ACC112 (cell line): Measurements from ENCODE around the gene SYNE1.
"Not testable (repeated sequence)": the region's sequence is repeated elsewhere in the genome, so short reads cannot be mapped to it uniquely, and the experiment has no call there.

Source experiments
- H2AFZ ChIP-seq: fragments of 200-600 bp; sonication (generic); one replicate; pipeline ENCODE4 v1.6.0; 2017; ENCODE audit warnings: antibody characterized with exemption, low read length; ENCODE audit not compliant: unreplicated experiment
- H3K27ac ChIP-seq: fragments of 200-600 bp; sonication (generic); 2 replicates; pipeline ENCODE4 v1.5.1; 2014; ENCODE audit warnings: low read depth, mild to moderate bottlenecking, antibody characterized with exemption, low read length, moderate library complexity
- H3K27me3 ChIP-seq: fragments of 200-600 bp; sonication (generic); 2 replicates; pipeline ENCODE4 v1.6.1; 2014; ENCODE audit warnings: mild to moderate bottlenecking, antibody characterized with exemption, low read length, moderate library complexity, mixed read lengths; ENCODE audit not compliant: insufficient read depth
- H3K36me3 ChIP-seq: fragments of 200-600 bp; sonication (generic); 2 replicates; pipeline ENCODE4 v1.6.1; 2016; ENCODE audit warnings: mild to moderate bottlenecking, antibody characterized with exemption, low read length, moderate library complexity, mixed read lengths; ENCODE audit not compliant: insufficient read depth
- H3K4me1 ChIP-seq: fragments of 200-600 bp; sonication (generic); one replicate; pipeline ENCODE4 v1.6.1; 2016; ENCODE audit warnings: low read length, mixed read lengths; ENCODE audit not compliant: insufficient read depth, unreplicated experiment, control insufficient read depth
- H3K4me3 ChIP-seq: fragments of 200-600 bp; sonication (generic); 2 replicates; pipeline ENCODE4 v1.5.1; 2014; ENCODE audit warnings: mild to moderate bottlenecking, low read depth, low read length
- H3K79me2 ChIP-seq: fragments of 200-600 bp; sonication (generic); one replicate; pipeline ENCODE4 v1.6.0; 2016; ENCODE audit warnings: low read length; ENCODE audit not compliant: control insufficient read depth, unreplicated experiment, insufficient read depth

SYNE1 gene

DNA sequence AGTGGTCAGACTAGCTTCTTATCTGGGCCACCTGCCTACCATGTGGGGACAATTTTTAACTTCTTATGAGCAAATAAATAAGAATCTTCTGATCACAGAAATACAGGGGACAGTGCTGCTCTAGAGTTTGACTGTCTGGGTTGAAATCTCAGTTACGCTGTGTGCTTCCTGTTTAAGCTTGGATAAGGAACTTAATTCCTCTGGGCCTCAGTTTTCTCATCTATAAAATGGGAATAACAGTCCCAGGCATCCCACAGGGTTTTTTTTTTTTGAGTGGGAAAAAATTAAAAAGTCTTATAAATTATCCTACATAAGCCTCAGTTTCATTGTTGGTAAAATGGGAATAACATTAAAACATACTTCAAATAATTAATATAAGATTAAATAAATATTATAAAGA, 488.8 kb downstream of the SYNE1 start:
- Histone ChIP-seq H3K27ac (no peak overlapping the region), H3K4me1 (peaks cover 18% of the 10 kb centered on the region), H3K4me3 (no peak overlapping the region), H2AFZ (no peak overlapping the region), H3K27me3 (no peaks in the 10 kb centered on the region), H3K36me3 (peaks cover 6% of the 10 kb centered on the region), H3K79me2 (no peaks in the 10 kb centered on the region)

DNA sequence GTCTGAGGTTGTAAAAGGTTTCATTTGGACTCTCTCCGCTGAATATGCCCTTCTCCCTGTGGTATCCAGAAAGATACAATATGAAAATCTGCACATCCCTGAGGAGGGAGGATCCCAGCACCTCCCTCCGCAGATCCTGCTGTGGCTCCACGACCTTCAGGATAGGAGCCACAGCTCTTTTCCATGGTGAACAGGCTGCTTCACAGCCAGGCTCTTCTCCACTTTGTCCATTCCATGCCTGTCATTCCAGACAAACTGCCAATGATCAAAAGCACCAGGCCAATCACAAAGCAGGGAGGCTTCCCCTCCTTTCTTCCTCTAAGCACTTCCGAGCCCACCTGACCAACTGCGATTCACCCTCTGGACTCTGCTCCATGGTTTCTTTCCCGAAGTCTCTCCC, 489.9 kb downstream of the SYNE1 start:
- Histone ChIP-seq H2AFZ (no peak overlapping the region), H3K36me3 (peaks cover 10% of the 10 kb centered on the region), H3K4me3 (no peak overlapping the region), H3K79me2 (no peaks in the 10 kb centered on the region), H3K27ac (no peak overlapping the region), H3K4me1 (peaks cover 18% of the 10 kb centered on the region), H3K27me3 (no peaks in the 10 kb centered on the region)

DNA sequence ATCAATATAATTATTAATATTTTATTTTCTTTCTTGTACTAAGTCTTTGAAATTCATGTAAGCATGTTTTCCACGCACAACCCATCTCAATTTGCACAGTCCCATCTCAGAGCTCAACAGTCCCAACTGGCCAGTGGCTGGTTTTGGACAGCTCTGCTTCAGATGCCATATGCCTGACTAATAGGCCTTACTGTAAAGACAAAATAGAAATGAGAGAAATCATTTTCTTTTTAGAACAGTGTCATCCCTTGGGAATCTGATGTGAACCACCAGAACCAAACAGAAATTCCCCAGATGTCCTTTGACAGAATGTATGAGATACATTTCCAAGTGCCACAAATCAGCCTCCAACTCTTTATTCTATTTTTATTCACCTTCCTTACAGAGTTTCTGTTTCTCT, 490.8 kb downstream of the SYNE1 start:
- Histone ChIP-seq H3K4me1 (peaks cover 18% of the 10 kb centered on the region), H3K36me3 (peaks cover 10% of the 10 kb centered on the region), H2AFZ (no peak overlapping the region)

GRCh38 chr6:152143359-152143758, 493.8 kb downstream of the SYNE1 start:
- Histone ChIP-seq H3K27me3 (no peaks in the 10 kb centered on the region), H3K36me3 (peaks cover 6% of the 10 kb centered on the region; the same call in 1 of the 2 replicates), H2AFZ (no peak overlapping the region), H3K27ac (no peak overlapping the region), H3K4me3 (no peak overlapping the region), H3K79me2 (no peaks in the 10 kb centered on the region), H3K4me1 (peaks cover 7% of the 10 kb centered on the region)

More for the DNA sequence above, 490.8 kb downstream of the SYNE1 start:
- no peak overlapping the region for H3K27ac ChIP-seq
- no peak overlapping the region for H3K4me3 ChIP-seq
- H3K27me3 ChIP-seq = no peaks in the 10 kb centered on the region
- no peaks in the 10 kb centered on the region for H3K79me2 ChIP-seq

DNA sequence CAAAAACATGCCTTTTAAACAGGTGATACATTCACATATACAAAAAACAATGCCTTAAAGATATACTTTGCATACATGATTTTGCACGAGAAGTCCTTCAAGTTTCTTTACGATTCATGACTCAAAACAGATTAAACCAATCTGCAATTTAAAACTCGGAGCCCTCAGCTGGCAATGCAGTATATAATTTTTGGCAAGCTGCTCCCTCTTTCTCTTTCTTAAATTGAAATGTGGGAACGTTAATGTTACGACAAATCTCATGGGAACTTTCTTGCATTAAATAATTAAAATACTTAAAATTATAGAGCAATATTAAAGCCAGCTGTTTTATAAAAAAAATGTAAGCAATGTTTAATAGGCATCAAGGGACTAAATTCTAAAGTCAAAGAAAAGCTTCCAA, 495.1 kb downstream of the SYNE1 start:
- Histone ChIP-seq H3K4me3 (no peak overlapping the region), H3K36me3 (peaks cover 6% of the 10 kb centered on the region; the same call in 1 of the 2 replicates), H3K27ac (no peak overlapping the region), H3K79me2 (no peaks in the 10 kb centered on the region), H2AFZ (no peak overlapping the region), H3K27me3 (no peaks in the 10 kb centered on the region), H3K4me1 (peaks cover 7% of the 10 kb centered on the region)

GRCh38 chr6:152138344-152138743, 498.8 kb downstream of the SYNE1 start:
- not testable (repeated sequence) for H3K27ac ChIP-seq, H3K4me1 ChIP-seq, H3K27me3 ChIP-seq, H3K4me3 ChIP-seq, H2AFZ ChIP-seq, H3K36me3 ChIP-seq, H3K79me2 ChIP-seq

DNA sequence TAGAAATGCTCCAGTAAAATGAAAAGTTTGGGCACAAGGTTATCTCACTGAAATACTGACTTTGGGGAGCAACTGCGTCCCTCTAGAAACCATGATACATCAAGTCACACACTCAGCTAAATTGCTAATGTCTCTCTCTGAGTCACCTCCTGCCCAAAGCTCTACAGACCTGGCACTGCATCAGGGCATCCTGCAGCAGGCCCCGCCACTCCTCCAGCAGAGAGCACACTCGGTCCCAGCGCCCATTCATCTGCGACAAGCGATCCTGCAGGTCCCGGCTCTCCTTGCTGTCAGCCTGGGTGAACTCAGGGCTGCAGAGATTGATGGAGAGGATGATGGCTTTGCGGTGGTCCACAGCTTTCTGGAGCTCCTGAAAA, 500.7 kb downstream of the SYNE1 start:
- no peaks in the 10 kb centered on the region for H3K27me3 ChIP-seq
- no peak overlapping the region for H2AFZ ChIP-seq
- no peaks in the 10 kb centered on the region; the same call in 1 of the 2 replicates for H3K36me3 ChIP-seq
- H3K4me1 ChIP-seq = no peaks in the 10 kb centered on the region
- no peak overlapping the region for H3K4me3 ChIP-seq
- H3K79me2 ChIP-seq = no peaks in the 10 kb centered on the region
- no peak overlapping the region for H3K27ac ChIP-seq

DNA sequence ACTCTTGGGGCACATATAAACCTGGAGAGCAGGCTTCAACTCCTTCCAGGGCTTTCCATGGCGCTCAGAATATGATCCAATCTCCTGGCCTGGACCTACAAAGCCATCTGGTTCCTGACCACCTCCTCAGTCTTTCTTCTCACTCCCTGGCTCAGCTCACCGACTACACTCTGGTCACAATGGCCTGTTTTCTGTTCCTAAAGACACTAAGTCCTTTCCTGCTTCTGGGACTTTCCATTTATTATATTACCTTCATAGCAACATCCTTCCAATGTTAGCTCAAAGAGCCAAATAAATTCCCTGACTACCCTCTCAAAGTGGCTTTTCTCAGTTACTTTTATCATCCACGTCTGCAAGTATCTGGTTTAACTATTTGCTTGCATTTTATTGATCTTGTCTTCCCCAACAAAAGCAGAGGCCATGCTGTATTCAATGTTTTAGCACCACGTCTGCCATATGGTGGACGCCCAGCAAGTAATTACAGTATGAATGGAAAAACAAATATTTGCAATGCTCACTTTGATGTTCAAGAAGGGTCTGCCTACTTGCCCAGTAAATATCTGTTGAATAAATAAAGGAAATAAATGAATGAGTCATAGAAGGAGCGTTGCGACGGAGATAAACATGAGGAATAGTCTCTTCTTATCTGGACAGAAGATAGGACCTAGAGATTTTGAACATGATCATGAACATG, 501.3 kb downstream of the SYNE1 start:
- Histone ChIP-seq H3K79me2 (no peaks in the 10 kb centered on the region), H3K27me3 (no peaks in the 10 kb centered on the region), H3K4me3 (no peak overlapping the region), H3K4me1 (no peaks in the 10 kb centered on the region), H3K36me3 (no peaks in the 10 kb centered on the region; the same call in 1 of the 2 replicates), H2AFZ (no peak overlapping the region), H3K27ac (no peak overlapping the region)

DNA sequence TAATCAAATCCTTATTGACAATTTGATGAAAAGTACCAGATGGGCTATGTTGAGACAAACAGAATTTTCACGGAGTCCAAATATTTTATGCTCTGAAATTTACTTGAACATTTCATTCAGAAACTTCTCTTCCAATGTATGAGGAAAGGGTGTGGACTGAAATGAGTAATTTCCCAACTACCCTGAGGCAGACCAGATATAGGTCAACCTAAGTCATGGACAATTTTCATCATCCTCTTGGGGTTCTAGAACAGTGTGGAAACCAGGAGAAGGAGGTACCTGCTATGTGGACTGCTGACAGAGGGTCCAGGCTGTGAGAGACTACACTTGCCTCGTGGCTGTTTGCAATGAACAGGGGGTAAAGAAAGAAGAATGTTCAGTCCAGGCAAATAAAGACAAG, 506.7 kb downstream of the SYNE1 start:
- Histone ChIP-seq H3K79me2 (no peaks in the 10 kb centered on the region), H2AFZ (no peak overlapping the region), H3K4me1 (peaks cover 13% of the 10 kb centered on the region), H3K27ac (no peak overlapping the region), H3K4me3 (peak overlapping the region; percentile 20; the same call in 1 of the 2 replicates), H3K36me3 (no peaks in the 10 kb centered on the region), H3K27me3 (no peaks in the 10 kb centered on the region)

- peak overlapping the region; percentile 65 for H2AFZ ChIP-seq
Observed at GRCh38 chr6:152129691-152130151, 507.4 kb downstream of the SYNE1 start.

GRCh38 chr6:152127432-152128165, 509.6 kb downstream of the SYNE1 start:
- Histone ChIP-seq H3K79me2 (no peaks in the 10 kb centered on the region), H3K4me3 (no peak overlapping the region), H3K4me1 (peaks cover 13% of the 10 kb centered on the region), H3K27ac (no peak overlapping the region), H3K27me3 (no peaks in the 10 kb centered on the region), H2AFZ (no peak overlapping the region), H3K36me3 (no peaks in the 10 kb centered on the region)

More at GRCh38 chr6:152129691-152130151, 507.4 kb downstream of the SYNE1 start:
- H3K4me3 ChIP-seq = peak overlapping the region; percentile 20; the same call in 1 of the 2 replicates
- no peak overlapping the region for H3K27ac ChIP-seq
- H3K27me3 ChIP-seq = no peaks in the 10 kb centered on the region
- H3K36me3 ChIP-seq = no peaks in the 10 kb centered on the region
- peaks cover 13% of the 10 kb centered on the region for H3K4me1 ChIP-seq
- H3K79me2 ChIP-seq = no peaks in the 10 kb centered on the region
